Right lobe of liver (tissue), 6 donors: ENCODE measurements around the gene VAC14. TPM values are rescaled to one million over a fixed set of nuclear protein-coding genes. Genes with fewer than 3 reads are reported as not detected.

Experiments used
- ATAC-seq, 4 donors: fragments of 200-7000 bp; cut with Tn5 transposase; one replicate each; pipeline ENCODE4 v1.9.1; 2020; ENCODE audit warnings: mild to moderate bottlenecking in 4 of 4, moderate library complexity in 4 of 4
- DNase-seq, 3 donors: peaks; one replicate each; pipeline ENCODE4 v3.0.0-alpha.2; 2020
- H3K27ac ChIP-seq, 3 donors: fragments of 200-600 bp; one replicate each; pipeline ENCODE4 v1.8.0; 2022
- H3K27me3 ChIP-seq, 2 donors: fragments of 200-600 bp; one replicate each; pipeline ENCODE4 v1.8.0; 2022
- H3K36me3 ChIP-seq, 4 donors: fragments of 200-600 bp; sonication (generic) in 1 of 4; one replicate each; pipeline versions ENCODE4 v1.5.1 to v1.8.0; 2017 to 2022; ENCODE audit warnings: control low read depth in 1 of 4
- H3K4me1 ChIP-seq, 4 donors: fragments of 200-600 bp; sonication (generic) in 1 of 4; one replicate each; pipeline versions ENCODE4 v1.5.1 to v1.8.0; 2017 to 2022; ENCODE audit warnings: control low read depth in 1 of 4
- H3K4me3 ChIP-seq, 3 donors: fragments of 200-600 bp; one replicate each; pipeline ENCODE4 v1.8.0; 2022
- H3K9me3 ChIP-seq, 4 donors: fragments of 200-600 bp; sonication (generic) in 1 of 4; one replicate each; pipeline versions ENCODE4 v1.5.1 to v1.8.0; 2017 to 2022; ENCODE audit warnings: control low read depth in 1 of 4
- POLR2A ChIP-seq: fragments of 450-650 bp; IDR thresholded peaks from one replicate; pipeline ENCODE4 v1.6.1; 2017; ENCODE audit warnings: antibody characterized with exemption, mild to moderate bottlenecking
- WGBS: methylation state at CpG from one replicate; pipeline ENCODE4 v1.1.6; 2018; ENCODE audit warnings: low coverage, low lambda C conversion rate; ENCODE audit not compliant: insufficient coverage; ENCODE audit errors: missing lambda C conversion rate; 5-methylcytosine and 5-hydroxymethylcytosine counted together
- intact Hi-C, 2 donors: fragments of 100-400 bp; cut with DNase I; formaldehyde crosslinking; loops; one replicate each; pipeline versions ENCODE4 v1.11.2 to v1.14.1; 2022
- total RNA-seq, 6 experiments: library from RNA; depleted of rRNA in 2 of 6; stranded (reverse); fragments of >200 nt in 2 of 6; fragmentation: NEBNext Ultra II Directional in 3 of 6; extraction: Animal tissue kit (Norgen Biotek cat#: 25700) in 3 of 6; gene quantifications; one replicate each; pipeline versions ENCODE4 v1.1.0 to v1.2.4, GENCODE V29; 2016 to 2023
- TF ChIP-seq, protein P1 (sequence below), 4 donors: fragments of 200-600 bp in 3 of 4; fragments of 450-650 bp in 1 of 4; IDR thresholded peaks; one replicate each; pipeline versions ENCODE4 v1.5.1 to v1.8.0; 2016 to 2022; ENCODE audit warnings: antibody characterized with exemption in 4 of 4, mild to moderate bottlenecking in 2 of 4
- donor health status: DM: no; HTN: yes; CAD: no.
- donor health status: DM: no; HTN: no; CAD: no.
- donor health status: DM: no; HTN: no; CAD: no.
- donor health status: DM: no; HTN: yes; CAD: no.
- donor health status: DM: no; HTN: yes; CAD: no.

The VAC14 gene
- total RNA-seq, 6 experiments from 2014 or later = 14.3 to 40.2 (median 23.4) TPM

DNA sequence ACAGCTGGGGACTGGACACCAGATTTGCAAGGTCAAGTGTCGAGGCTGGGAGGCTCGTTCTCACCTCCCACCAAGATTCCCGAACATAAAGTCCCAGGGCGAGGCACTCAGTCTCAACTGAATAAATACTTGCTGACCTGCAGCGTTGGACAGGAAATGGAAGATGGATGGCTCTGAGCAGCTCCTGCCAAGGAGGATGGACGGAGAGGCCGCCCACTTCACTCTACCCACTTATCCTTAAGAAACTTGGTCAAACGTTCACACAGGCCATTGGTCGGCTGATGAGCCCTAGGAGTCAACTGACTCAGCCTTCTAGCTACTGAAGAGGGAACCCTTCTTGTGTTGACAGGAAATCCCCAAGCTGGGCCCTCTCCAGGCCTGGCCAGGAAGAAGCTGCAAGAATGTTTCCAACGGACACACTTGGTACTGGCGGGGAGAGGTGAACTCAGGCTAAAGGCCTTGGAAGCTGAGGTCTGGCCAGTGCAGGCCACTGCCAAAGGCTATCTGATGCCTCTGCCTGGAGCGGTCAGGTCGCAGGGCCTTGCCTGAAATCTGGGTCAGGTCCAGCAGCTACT lies 50.0 kb downstream of the VAC14 start:
- peak; percentile 32 to 74 (median 68) for ATAC-seq
- H3K27me3 ChIP-seq = no peaks in the 10 kb centered on the region
- no peaks in the 10 kb centered on the region for H3K9me3 ChIP-seq
- peak overlapping the region; percentile 46 to 84 (median 69) for H3K27ac ChIP-seq
- peak; percentile 20 for TF ChIP-seq POLR2A
- TF ChIP-seq, protein P1, sequence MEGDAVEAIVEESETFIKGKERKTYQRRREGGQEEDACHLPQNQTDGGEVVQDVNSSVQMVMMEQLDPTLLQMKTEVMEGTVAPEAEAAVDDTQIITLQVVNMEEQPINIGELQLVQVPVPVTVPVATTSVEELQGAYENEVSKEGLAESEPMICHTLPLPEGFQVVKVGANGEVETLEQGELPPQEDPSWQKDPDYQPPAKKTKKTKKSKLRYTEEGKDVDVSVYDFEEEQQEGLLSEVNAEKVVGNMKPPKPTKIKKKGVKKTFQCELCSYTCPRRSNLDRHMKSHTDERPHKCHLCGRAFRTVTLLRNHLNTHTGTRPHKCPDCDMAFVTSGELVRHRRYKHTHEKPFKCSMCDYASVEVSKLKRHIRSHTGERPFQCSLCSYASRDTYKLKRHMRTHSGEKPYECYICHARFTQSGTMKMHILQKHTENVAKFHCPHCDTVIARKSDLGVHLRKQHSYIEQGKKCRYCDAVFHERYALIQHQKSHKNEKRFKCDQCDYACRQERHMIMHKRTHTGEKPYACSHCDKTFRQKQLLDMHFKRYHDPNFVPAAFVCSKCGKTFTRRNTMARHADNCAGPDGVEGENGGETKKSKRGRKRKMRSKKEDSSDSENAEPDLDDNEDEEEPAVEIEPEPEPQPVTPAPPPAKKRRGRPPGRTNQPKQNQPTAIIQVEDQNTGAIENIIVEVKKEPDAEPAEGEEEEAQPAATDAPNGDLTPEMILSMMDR (IDR thresholded peaks at IDR 0.05) = peak in 1 of 4 donors; percentile 11
- peak; percentile 76 to 91 (median 90) for DNase-seq
- intact Hi-C loops = no loop called here
- no peak overlapping the region for H3K4me3 ChIP-seq
- H3K36me3 ChIP-seq = no peaks in the 10 kb centered on the region
- peaks cover 0 to 80% (median 47%) of the 10 kb centered on the region in 4 donors for H3K4me1 ChIP-seq
- WGBS = 100% methylated on average over 2 of the region's 13 CpGs

DNA sequence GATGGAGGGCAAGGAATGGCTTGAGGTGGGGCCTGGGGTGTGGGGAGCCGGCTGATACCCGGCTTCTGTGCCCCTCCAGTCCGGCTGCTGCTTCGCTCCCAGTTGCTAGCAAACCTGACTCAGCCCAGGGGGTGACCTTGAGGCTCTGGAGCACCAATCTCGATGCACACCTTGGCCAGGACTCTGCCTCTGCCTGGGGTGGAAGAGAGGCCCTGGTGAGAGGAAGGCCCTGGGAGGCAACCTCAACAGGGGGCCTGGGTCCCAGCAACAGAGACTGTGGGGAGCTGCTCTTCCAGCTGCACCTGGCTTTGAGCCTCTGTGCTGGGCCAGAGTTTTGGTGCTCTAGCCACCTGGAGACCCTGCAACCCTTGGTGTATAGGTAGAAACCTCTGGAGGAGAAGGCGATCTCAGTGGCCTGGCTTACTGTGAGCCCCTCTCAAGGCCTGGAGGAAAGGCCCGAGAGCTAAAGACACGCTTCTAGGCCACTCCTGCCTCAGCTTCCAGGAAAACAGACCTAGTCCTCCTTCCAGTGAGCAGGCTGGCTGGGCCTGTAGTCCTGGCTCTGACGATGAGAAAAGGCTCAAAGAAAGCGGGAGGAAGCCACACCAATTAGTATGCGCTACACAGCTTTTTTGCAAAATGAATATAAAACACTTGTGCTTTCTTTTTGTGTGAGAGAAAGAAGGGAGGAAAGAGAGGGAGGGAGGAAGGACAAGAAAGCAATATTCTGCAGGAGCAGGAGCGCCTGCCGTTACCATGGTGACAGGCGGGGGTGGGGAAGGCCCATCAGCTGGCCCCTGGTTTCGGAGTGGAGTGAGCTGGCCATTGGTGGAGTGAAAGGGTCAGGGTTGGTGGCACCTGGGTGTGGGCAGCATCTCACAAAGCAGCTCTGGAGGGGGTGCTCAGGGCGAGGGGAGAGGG lies 51.0 kb downstream of the VAC14 start:
- Histone ChIP-seq H3K4me3 (no peak overlapping the region), H3K27me3 (no peaks in the 10 kb centered on the region), H3K36me3 (no peaks in the 10 kb centered on the region), H3K4me1 (peaks cover 0 to 91% (median 51%) of the 10 kb centered on the region in 4 donors), H3K27ac (peak overlapping the region; percentile 82 to 96 (median 94)), H3K9me3 (no peaks in the 10 kb centered on the region)
- intact Hi-C loops = no loop called here
- 89% methylated on average over 11 of the region's 16 CpGs for WGBS
- DNase-seq (no peak), ATAC-seq (no peak)
- TF ChIP-seq, protein P1 (IDR thresholded peaks at IDR 0.05) = no peak
- TF ChIP-seq POLR2A = no peak

DNA sequence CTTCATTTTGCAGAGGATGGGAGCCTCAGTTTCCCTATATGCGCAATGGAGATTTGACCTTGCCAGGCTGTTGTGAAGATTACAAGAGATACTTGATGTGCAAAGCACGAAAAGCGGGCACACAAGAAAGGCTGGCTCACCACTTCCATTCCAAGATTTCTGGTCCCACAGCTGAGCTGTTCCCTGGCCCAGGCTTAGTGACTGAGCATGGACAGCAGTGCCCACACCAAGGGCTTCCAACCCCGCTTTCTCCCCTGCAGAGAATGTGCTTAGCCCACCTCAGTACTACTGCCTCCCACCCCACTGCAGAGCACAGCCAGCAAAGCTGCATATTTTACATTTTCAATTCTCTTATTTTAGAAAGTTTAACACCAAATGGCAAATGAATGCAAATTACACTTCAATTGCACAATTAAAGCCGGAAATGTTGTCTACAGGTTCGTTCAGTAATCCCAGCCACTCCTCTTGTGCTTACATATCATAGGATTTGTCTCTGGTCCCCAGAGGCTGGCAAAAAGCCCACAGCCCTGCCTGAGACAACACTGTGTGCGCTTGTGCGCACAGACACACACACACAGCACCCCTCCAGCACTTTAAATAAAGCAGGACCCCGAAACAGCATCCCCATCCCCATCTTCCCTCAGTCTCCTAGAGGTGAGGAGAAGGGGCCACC lies 51.8 kb downstream of the VAC14 start:
- H3K4me1 ChIP-seq = peaks cover 0 to 99% (median 54%) of the 10 kb centered on the region in 4 donors
- H3K27me3 ChIP-seq = no peaks in the 10 kb centered on the region
- peak in 2 of 3 donors; percentile 77 to 88 for DNase-seq
- 59% methylated on average over 5 of the region's 9 CpGs for WGBS
- H3K36me3 ChIP-seq = no peaks in the 10 kb centered on the region
- peak; percentile 63 for TF ChIP-seq POLR2A
- TF ChIP-seq, protein P1 (IDR thresholded peaks at IDR 0.05) = no peak
- ATAC-seq = peak in 1 of 4 donors; percentile 7
- H3K4me3 ChIP-seq = no peak overlapping the region
- intact Hi-C loops = no loop called here
- peak overlapping the region; percentile 82 to 96 (median 94) for H3K27ac ChIP-seq
- no peaks in the 10 kb centered on the region for H3K9me3 ChIP-seq

DNA sequence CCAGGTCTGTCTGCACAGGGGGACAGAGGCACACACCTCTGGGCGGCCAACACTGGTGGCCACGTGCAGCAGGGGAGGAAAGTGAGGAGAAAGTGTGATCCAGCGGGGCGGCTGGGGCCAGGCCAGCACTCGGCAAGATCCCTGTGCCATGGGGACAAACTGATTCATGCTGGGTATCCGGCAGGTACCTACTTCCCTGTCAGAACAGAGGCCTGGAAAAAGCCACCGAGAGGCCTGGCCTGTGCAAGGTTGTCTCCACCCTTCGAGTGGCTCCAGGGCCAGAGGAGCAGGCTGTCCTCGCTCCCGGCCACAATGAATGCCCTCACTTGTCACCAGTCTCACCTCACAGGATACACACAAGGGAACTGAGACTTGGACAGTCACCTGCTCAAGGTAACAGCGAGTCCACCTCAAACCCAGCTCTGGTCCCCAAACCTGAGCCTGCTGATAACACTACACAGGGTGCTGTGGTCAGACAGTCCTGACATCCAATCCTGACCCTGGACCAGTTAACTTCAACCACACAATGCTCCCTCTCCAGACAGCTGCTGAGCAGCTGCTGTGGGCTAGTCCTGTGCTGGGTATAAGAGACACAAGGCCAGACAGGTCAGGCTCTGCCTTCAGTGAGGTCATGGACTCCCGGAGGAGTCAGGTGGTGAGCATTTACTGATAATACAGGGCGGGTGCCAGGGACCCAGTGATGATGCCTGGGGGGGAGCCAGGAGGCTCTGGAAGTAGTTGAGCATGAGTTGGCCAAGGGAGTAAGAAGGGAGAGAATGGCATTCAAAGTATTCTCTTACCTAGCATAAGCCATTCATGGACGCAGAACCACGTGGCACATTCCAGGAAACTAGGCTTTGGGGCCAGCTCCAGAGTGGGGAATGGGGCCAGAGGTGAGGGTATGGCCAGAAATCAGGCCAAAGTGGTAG lies 53.0 kb downstream of the VAC14 start:
- Histone ChIP-seq H3K36me3 (no peaks in the 10 kb centered on the region), H3K4me3 (no peak overlapping the region), H3K4me1 (peaks cover 0 to 92% (median 52%) of the 10 kb centered on the region in 4 donors), H3K27ac (peak overlapping the region; percentile 82 to 96 (median 94)), H3K9me3 (no peaks in the 10 kb centered on the region), H3K27me3 (no peaks in the 10 kb centered on the region)
- DNase-seq (peak in 2 of 3 donors; percentile 67 to 84), ATAC-seq (peak; percentile 5 to 37 (median 21))
- 35% methylated on average over 4 of the region's 15 CpGs for WGBS
- intact Hi-C loops = no loop called here
- peak; percentile 84 for TF ChIP-seq POLR2A
- TF ChIP-seq, protein P1 (IDR thresholded peaks at IDR 0.05) = no peak
